ENCODE data around the gene RPL7A. TPM values are rescaled to one million over a fixed set of nuclear protein-coding genes. Genes with fewer than 3 reads are reported as not detected.

RPL7A gene
- total RNA-seq, 4 donors from 2014 or later = 1,001 to 1,630 (median 1,510) TPM

DNA sequence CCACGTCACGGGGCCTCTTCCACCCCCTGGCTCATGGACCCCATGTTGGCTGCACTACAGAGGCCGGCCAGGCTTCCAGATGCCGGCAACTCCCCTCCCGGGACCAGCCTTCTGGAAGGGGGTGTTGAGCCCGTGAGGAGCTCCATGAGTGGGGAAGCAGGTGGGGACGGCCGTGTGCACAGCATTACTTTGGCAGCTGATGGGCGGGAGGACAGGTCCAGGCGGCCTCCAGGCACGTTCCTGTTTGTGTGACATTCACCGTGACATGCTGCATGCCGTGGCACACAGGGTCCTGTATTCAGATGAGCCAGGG is 43.9 kb upstream of the RPL7A start:
- H3K27me3 ChIP-seq = peaks cover 12 to 24% (median 17%) of the 10 kb centered on the region in 3 donors
- in situ Hi-C loops (cut with MboI; ENCODE audit: low sequenced_read_pairs in 4 of 4) = no loop called here

GRCh38 chr9:133304477-133305377 is 43.3 kb upstream of the RPL7A start:
- DNase-seq (no peak), ATAC-seq (no peak)
- Histone ChIP-seq H3K4me1 (no peaks in the 10 kb centered on the region), H3K36me3 (no peaks in the 10 kb centered on the region), H3K9me3 (no peaks in the 10 kb centered on the region), H3K27me3 (peaks cover 12 to 24% (median 15%) of the 10 kb centered on the region in 3 donors), H3K27ac (no peak overlapping the region), H3K4me3 (no peak overlapping the region)
- intact Hi-C loops (cut with DNase I; ENCODE audit: low total_unique reads) = no loop called here
- in situ Hi-C loops (cut with MboI; ENCODE audit: low sequenced_read_pairs in 4 of 4) = no loop called here
- no peak for TF ChIP-seq CTCF (IDR thresholded peaks at IDR 0.05 in 4 of 5, conservative IDR thresholded peaks at IDR 0.05 in 1 of 5)

More for the DNA sequence above, 43.9 kb upstream of the RPL7A start:
- no peak overlapping the region for H3K27ac ChIP-seq
- no peak for ATAC-seq
- H3K36me3 ChIP-seq = no peaks in the 10 kb centered on the region
- TF ChIP-seq POLR2A (IDR thresholded peaks at IDR 0.05) = no peak
- no peak for TF ChIP-seq CTCF (IDR thresholded peaks at IDR 0.05 in 4 of 5, conservative IDR thresholded peaks at IDR 0.05 in 1 of 5)
- intact Hi-C loops (cut with DNase I; ENCODE audit: low total_unique reads) = no loop called here
- H3K4me3 ChIP-seq = no peak overlapping the region
- DNase-seq = no peak
- no peaks in the 10 kb centered on the region for H3K4me1 ChIP-seq
- H3K9me3 ChIP-seq = no peaks in the 10 kb centered on the region

GRCh38 chr9:133305731-133306130 is 42.3 kb upstream of the RPL7A start:
- in situ Hi-C loops (cut with MboI; ENCODE audit: low sequenced_read_pairs in 4 of 4) = no loop called here
- intact Hi-C loops (cut with DNase I; ENCODE audit: low total_unique reads) = no loop called here
- no peak for ATAC-seq
- Histone ChIP-seq H3K4me3 (no peak overlapping the region), H3K27ac (no peak overlapping the region), H3K4me1 (no peaks in the 10 kb centered on the region), H3K27me3 (peaks cover 12 to 24% (median 13%) of the 10 kb centered on the region in 3 donors), H3K9me3 (no peaks in the 10 kb centered on the region), H3K36me3 (no peaks in the 10 kb centered on the region)
- DNase-seq = no peak
- TF ChIP-seq POLR2A (IDR thresholded peaks at IDR 0.05) (no peak), CTCF (IDR thresholded peaks at IDR 0.05 in 4 of 5, conservative IDR thresholded peaks at IDR 0.05 in 1 of 5) (no peak)

GRCh38 chr9:133306242-133307204 is 41.5 kb upstream of the RPL7A start:
- ATAC-seq = no peak
- in situ Hi-C loops (cut with MboI; ENCODE audit: low sequenced_read_pairs in 4 of 4) = no loop called here
- intact Hi-C loops (cut with DNase I; ENCODE audit: low total_unique reads) = no loop called here
- Histone ChIP-seq H3K27me3 (peaks cover 12 to 24% (median 13%) of the 10 kb centered on the region in 3 donors), H3K36me3 (no peaks in the 10 kb centered on the region), H3K27ac (no peak overlapping the region), H3K4me1 (no peaks in the 10 kb centered on the region), H3K4me3 (no peak overlapping the region), H3K9me3 (no peaks in the 10 kb centered on the region)
- DNase-seq = no peak
- no peak for TF ChIP-seq POLR2A (IDR thresholded peaks at IDR 0.05)
- TF ChIP-seq CTCF (IDR thresholded peaks at IDR 0.05 in 4 of 5, conservative IDR thresholded peaks at IDR 0.05 in 1 of 5) = no peak
